GM18507 (cell line): ENCODE measurements around the gene UCK2.

ENCODE experiments used
- DNase-seq: peaks from one replicate; pipeline ENCODE4 v3.0.0; 2011; ENCODE audit warnings: low read depth; ENCODE audit not compliant: insufficient read length; ENCODE audit errors: extremely low spot score
- FAIRE-seq: peaks from 2 replicates; lab custom pipeline; 2011; peaks lifted over from hg19 to GRCh38; lab: Jason Lieb, UNC

Gene UCK2

GRCh38 chr1:165960881-165961280, 133.5 kb downstream of the UCK2 start:
- no peak for FAIRE-seq
- DNase-seq, result no peak
